Cortex of kidney (tissue), 1 donor: ENCODE measurements around the gene TEX14.
"Not testable (repeated sequence)": the region's sequence is repeated elsewhere in the genome, so short reads cannot be mapped to it uniquely, and the experiment has no call there.

Source experiments
- DNase-seq: peaks from one replicate; lab custom pipeline; 2025; lab: John Stamatoyannopoulos, UW

TEX14 gene

DNA sequence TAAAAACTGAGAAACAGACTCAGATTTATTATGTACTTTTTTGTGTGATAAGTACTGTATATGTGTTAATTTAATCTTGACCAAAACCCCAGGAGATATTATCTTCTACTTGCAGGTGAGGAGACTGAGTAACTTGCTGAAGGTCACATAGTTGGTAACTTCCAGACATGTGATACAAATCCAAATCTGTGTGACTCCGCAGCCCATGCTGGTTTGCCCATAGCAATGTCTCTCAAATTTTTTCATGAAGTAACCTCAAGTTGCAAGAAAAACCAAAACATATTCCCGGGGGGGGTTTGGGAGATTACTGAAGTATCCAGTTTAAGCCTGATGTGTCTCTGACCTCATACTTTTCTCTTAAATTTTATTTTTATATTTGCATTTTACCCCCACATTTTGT lies 3.3 kb downstream of the TEX14 start:
- no peak for DNase-seq

DNA sequence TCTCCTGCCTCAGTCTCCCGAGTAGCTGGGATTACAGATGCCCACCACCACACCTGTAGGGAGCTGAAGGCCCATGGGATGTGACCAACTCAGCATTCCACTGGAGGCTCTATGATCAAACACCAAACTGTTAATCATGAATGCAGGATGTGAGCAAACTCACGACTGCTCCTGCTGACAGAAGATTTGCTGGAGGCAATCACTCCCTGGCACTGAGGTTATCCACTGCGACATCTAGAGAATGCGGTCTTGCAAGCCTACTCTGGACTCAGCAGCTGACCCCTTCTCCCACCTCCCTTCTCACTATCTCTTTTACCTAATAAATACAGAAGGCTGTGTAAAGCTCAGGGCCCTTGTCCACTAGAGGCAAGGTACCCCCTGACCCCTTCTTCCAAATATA lies 4.9 kb downstream of the TEX14 start:
- DNase-seq: no peak

DNA sequence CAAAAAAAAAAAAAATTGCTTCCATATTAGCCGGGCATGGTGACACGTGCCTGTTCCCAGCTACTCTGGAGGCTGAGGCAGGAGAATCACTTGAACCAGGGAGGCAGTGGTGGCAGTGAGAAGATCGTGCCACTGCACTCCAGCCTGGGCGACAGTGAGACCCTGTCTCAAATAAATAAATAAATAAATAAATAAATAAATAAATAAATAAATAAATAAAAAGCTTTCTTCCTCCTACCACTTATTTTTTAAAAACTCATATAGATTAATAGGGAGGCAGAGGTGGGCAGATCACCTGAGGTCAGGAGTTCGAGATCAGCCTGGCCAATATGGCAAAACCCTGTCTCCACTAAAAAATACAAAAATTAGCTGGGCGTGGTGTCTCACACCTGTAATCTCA lies 7.4 kb downstream of the TEX14 start:
- not testable (repeated sequence) for DNase-seq

DNA sequence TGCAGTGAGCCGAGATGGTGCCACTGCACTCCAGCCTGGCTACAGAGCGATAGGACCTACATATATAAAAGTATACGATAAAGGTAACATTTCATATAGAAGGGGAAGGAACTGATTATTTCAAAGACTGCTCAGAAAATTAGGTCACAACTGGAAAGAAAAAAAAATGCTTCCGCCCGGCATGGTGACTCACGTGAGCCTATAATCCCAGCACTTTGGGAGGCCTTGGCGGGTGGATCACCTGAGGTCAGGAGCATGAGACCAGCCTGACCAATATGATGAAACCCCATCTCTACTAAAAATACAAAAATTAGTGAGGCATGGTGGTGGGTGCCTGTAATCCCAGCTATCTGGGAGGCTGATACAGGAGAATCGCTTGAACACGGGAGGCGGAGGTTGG lies 7.8 kb downstream of the TEX14 start:
- DNase-seq: no peak

DNA sequence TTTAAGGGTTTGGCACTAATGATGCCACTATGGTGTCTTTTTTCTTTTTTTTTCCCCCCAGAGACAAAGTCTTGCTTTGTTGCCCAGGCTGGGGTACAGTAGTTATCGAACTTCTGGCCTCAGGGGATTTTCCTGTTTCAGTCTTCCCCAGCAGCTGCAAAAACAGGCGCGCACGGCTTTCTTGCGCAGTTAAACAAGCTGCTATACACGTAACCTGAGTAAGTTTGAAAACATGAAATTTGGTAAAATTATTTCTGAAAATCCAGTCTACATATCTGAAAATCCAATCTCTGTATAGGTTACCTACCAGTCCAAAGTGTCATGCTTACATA lies 11.8 kb downstream of the TEX14 start:
- DNase-seq: no peak

DNA sequence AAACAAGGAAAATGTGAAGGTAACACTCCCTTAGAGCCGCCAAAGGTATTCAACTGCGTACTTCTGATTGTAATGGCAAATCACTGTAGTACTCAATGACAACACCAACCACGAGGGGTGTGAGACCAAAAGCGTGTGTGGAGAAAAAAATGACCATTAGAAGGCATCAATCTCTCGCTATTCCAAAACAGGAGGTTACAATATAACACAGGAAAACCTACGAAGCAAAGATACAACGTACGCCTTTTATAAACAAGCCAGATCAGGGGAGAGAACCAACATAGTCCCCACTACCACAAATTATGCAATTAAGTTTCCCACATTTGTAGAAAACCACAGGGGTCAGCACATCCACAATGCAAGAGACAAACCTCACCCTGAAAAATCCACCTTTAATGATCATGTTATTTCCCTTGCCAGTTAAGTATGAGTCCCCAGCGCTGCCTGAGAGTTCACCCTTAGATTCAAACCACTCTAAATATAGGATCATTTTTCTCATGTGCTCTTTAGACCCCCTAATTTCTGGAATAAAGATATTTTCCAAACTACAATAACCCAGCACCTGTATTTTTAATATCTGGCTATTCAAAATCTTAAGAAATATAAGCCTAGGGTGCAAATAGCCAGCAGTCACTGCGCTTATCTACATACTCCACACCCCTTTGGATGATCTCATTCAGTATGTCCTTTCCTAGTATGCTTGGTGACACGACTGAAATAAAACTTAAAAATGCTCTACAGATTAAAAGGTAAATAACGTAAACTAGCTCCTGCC lies 12.4 kb downstream of the TEX14 start:
- DNase-seq: no peak

DNA sequence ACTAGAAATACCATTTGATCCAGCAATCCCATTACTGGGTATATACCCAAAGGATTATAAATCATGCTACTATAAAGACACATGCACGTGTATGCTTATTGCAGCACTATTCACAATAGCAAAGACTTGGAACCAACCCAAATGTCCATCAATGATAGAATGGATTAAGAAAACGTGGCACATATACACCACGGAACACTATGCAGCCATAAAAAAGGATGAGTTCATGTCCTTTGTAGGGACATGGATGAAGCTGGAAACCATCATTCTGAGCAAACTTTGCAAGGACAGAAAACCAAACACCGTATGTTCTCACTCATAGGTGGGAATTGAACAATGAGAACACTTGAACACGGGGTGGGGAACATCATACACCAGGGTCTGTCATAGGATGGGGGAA lies 13.6 kb downstream of the TEX14 start:
- DNase-seq: not testable (repeated sequence)

DNA sequence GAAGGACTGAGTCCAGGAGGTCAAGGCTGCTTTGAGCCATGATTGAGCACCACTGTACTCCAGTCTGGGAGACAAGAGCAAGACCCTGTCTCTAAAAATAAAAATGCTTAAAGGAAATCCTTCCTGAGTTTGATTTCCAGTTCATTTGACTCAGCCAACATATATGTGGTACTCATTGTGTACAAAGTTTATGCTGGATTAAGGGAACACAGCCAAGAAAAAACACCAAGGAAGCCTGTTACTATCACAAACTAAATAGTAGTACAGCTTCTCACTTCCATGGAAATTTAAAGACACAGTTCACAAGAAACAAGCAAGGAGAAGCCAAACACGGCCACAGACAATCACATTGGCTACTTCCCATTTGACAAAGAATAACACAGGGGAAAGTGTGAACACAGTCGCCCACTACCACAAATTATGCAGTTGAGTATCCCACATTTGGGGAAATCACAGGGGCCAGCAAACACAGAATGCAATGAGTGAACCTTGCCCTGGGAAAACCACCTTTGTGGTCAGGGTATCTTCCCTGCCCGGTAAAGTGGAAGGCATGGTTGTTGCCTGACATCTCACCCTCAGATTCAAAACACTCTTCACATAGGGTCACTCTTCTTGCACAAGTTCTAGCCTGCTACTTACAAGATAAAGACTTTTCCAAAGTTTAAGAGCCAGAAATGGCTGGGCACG lies 14.5 kb downstream of the TEX14 start:
- no peak for DNase-seq

DNA sequence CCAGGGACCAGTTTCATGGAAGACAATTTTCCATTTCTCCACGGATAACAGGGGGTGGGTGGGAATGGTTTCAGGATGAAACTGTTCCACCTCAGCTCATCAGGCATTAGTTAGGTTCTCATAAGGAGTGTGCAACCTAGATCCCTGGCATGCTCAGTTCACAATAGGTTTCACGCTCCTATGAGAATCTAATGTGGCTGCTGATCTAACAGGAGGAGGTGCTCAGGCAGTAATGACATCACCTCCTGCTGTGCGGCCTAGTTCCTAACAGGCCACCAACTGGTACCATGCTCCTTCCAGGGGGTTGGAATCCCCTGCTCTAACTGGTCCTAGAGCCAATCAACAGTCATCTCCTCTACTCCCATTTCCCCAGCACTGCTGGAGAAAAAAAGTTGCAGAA lies 19.9 kb downstream of the TEX14 start:
- no peak for DNase-seq

DNA sequence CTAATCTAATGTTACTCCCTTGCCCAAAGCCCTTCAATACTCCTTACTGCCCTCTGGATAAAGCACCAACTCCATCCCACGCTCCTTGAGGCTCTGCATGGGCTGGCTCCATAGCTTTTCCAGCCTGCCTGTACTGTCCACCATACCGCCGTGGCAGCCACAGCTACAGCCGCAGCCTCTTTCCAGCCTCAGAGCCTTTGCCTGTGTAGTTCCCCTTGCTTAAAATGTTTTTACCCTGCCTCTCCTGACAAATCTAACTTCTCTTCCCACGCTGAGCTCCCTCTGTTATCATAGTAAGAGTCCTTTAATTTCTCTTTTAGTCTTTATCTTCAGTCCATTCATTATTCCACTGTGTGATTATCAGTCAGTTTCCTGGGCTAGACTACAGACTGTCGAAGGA lies 22.0 kb downstream of the TEX14 start:
- DNase-seq: no peak

DNA sequence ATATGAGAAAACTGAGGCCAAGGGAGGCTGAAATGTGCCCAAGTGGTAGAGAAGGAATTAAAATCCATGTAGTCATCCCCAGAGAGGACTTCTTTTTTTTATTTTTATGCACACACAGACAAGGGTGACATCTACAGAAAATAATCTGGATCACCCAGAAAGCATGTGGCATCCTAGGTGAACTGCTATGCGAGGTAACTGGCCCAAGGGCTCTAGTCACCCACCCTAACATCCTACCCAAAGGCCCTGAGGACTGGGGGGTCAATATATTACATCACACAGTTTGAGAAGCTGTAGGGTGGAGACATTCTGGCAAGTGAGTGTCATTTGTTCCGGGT lies 23.3 kb downstream of the TEX14 start:
- no peak for DNase-seq

DNA sequence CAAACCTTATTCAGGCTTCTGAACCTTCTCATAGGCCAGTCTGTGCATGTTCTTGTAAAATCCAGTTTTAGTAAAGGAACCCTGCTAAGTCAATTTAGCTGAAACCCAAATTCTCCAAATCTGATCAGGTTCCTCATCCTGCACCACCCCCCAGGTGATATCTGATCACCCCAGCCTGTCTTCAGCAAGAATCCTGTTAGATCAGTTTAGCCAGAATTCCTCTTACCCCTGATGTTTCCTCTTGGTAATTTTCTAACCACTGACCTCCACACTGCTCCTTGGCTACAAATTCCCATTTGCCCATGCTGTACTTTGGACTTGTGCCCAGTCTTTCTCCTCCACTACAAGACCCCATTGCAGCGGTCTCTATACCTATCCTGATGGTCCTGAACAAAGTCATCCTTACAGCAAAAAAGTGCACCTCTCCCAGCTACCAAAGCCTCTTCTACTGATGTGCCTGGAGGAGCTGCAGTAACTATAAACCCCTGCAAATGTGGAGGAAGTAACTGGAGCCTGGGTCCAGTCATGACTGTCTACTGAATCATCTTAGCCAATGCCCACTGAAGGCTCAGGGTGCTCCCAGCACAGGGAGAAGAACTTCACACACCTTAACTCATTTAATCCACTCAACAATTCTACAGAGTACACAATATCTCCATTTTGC lies 23.8 kb downstream of the TEX14 start:
- DNase-seq: no peak

DNA sequence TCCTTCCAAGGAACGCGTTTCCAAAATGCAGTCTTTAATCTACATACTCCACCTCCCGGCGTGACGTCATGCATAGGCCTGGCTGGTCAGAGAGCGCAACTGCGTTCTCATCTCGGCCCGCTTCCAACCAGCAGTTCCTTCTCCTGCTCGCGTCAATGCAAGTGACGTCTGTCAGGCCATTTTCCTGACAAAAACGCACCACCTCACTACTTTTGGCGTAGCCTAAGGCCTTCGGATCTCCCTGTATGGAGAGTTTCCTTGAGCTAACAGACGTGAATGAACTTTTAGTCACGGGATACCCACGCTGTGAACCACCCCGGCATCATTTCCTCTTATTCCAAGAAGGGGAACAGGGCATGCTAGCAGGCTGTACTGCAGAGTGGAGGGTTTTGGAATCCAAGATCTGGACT lies 25.0 kb downstream of the TEX14 start:
- DNase-seq: no peak

DNA sequence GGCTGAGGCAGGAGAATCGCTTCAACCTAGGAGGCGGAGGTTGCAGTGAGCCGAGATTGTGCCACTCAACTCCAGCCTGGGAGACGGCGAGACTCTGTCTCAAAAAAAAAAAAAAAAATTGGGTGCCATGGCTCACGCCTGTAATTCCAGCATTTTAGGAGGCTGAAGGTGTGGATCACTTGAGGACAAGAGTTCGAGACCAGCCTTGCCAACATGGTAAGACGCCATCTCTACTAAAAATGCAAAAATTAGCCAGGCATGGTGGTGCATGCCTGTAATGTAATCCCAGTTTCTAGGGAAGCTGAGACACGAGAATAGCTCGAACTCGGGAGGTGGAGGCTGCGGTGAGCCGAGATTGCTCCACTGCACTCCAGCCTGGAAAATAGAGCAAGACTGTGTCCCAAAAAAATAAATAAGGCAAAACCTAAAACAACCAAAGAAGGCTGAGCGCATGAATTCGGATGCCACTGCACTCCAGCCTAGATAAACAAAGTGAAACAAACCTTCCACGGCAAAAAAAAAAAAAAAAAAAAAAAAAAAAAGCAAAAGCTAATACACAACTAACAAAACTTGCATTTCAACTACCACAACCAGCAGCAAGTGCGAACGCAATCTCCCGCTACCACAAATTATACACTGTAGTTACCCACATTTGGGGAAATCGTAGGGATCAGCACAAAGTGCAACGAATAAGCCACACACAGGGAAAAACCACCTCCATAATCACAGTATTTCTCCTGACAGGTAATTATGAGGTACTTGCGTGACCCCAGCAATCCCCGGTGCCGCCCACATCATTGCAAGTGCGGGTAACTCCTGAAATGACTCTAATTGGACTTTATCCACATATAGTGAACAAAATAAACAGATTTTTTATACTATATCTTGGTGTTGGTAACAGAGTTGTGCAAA lies 25.6 kb downstream of the TEX14 start:
- no peak for DNase-seq

DNA sequence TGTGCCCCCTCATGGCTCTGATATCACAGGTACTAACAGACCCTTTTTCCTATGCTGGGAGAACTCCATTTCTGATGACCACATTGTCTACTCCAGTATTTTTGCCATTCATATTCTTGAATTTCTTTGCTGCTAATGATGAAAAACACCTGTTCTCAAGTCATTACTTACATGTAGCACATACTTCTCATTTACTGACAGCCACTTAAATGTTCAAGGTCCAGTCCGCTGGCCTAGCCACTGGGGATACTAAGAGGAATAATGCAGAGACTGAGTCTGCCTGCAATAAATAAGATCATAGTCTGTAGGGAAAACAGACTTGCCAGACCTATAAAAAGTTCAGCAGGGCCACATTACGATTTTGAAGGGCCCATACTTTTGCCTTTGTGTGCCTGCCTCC lies 27.5 kb downstream of the TEX14 start:
- DNase-seq: no peak

DNA sequence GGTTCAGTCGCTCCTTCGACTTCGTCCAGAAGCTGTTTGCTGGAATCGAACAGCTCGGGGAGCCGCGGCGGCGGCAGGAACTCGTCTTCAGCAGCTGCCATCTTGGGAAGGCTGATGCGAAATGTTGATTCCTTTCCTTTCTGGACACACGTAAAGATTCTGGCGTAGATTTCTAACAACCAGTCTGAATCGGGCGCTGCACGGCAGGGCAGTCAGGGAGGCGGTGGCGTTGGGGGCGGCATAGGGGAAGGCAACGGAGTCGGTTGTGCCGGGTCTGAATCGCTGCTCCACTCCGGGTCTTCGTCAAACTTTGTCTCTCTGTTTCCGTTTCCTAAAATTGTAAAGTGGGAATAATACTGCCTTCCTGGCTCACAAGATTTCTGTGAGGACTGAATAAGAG lies 30.3 kb downstream of the TEX14 start:
- no peak for DNase-seq

DNA sequence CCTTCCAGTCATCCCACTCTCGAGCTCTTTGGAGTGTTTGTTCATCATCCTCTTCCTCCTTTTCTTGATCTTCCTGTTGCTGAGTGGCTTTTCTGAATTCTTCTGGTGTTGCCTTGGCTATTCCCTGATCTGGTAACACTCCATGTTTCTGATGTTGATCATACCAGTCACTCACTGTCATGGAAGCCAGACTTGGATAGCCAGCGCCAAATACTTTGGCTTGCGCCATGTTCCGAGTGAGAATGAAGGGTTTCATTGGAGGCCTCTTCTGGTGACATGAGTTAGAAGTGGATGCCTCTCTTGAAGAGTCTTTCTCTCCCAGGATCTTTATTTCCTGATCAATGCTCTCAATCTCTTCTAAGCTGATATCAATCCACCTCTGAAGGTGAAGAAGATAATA lies 31.2 kb downstream of the TEX14 start:
- DNase-seq: no peak

DNA sequence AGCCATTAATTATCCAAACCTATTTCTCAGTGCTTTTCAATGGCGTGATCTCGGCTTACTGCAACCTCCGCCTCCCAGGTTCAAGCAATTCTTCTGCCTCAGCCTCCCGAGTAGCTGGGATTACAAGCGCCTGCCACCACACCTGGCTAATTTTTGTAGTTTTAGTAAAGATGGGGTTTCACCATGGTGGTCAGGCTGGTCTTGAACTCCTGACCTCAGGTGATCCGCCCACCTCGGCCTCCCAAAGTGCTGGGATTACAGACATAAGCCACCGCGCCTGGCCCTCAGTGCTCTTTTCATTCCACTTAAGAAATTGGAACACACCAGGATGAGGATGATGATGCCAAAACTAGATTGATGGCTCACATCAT lies 32.1 kb downstream of the TEX14 start:
- not testable (repeated sequence) for DNase-seq

DNA sequence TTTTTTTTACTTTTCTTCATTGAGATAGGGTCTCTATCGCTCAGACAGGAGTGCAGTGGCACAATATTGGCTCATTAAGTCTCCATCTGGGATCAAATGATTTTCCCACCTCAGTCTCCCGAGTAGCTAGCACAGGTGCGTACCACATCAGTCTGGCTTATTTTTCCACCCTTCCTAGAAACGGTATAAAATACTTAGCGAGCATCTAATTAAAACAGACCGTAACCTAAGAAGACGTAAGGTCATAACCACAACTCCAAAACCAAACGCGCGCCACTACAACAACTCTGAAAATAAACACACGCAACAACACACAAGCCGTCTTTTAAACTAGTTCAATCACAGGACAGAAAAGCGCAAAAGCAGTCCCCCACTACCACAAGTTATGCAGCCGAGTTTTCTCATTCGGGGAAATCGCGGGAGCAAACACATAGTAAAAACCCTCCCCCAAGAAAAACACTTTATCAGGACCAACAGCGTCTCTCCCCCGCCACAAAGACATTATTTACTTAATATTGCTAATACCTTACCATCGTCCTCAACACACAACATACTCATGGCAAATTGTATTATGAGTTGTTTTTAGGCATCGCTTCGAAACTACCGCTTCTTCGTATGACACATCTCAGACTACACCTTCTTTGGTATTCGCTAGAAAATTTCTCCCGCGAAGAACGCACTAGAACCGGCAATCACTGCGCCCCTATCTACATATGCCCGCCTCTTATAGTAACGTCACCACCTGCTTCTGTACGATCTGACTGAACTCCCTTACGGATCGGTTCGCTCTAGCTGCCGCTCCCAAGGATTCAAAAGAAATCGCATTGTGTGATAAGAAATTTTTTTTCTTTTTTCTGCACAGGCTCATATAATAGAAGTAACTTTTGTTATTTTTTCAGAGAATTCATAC lies 32.8 kb downstream of the TEX14 start:
- no peak for DNase-seq

DNA sequence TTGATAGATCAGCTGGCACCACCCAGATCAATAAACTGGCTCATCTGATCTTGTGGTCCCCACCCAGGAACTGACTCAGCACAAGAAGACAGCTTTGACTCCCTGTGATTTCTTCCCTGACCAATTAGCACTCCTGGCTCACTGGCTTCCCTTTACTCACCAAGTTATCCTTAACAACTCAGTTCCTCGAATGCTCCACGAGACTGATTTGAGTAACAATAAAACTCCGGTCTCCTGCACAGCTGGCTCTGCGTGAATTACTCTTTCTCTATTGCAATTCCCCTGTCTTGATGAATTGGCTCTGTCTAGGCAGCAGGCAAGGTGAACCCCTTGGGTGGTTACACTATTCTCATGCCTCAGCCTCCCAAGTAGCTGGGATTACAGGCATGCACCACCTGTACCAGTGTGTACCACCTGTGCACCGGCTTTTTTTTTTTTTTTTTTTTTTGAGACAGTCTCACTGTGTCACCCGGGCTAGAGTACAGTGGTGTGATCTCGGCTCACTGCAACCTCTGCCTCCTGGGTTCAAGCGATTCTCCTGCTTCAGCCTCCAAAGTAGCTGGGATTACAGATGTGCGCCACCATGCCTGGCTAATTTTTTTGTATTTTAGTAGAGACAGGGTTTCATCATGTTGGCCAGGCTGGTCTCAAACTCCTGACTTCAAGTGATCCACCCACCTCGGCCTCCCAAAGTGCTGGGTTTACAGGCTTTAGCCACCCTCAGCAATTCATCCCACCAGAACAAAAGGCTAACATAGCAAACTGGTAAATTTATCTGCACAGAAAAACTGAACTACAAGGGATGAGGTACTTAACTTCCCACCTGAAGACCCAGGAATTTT lies 33.7 kb downstream of the TEX14 start:
- DNase-seq: not testable (repeated sequence)

DNA sequence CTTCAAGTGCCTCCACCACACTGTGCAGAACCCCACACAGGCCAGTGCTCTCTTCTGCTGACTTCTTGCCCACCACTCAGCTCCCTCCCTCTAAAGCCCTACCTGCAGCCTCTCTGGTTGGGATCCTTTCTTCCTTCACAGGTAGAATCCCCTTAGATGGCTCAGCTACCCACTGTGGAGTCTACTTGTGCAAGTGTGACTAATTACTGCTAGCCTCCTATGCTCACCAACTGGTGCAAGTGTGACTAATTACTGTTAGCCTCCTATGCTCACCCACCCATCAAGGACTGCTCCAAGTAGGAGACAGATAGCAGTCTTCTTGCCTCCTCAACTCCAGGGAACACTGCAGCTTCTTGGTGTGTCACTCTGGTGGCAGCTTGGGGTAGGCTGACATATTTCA lies 43.6 kb downstream of the TEX14 start:
- DNase-seq: no peak
